ENCODE measurements around the gene ANK3.

ANK3 gene

GRCh38 chr10:60413306-60414012 lies 23.8 kb upstream of the ANK3 start:
- no peaks in the 10 kb centered on the region for H3K27me3 ChIP-seq (ENCODE audit: insufficient read depth, low read depth, severe bottlenecking)
- H3K36me3 ChIP-seq = no peaks in the 10 kb centered on the region
- no peak for TF ChIP-seq CTCF (IDR thresholded peaks at IDR 0.05; ENCODE audit: low read depth, low read length)
- DNase-seq = no peak
- H3K4me3 ChIP-seq (ENCODE audit: low read depth, low read length) = no peak overlapping the region
- H3K27ac ChIP-seq = no peak overlapping the region
- H3K9me3 ChIP-seq (ENCODE audit: severe bottlenecking) = no peaks in the 10 kb centered on the region

- Histone ChIP-seq H3K36me3 (no peaks in the 10 kb centered on the region), H3K27me3 (ENCODE audit: insufficient read depth, low read depth, severe bottlenecking) (no peaks in the 10 kb centered on the region), H3K4me3 (ENCODE audit: low read depth, low read length) (no peak overlapping the region), H3K27ac (no peak overlapping the region), H3K9me3 (ENCODE audit: severe bottlenecking) (no peaks in the 10 kb centered on the region)
- no peak for TF ChIP-seq CTCF (IDR thresholded peaks at IDR 0.05; ENCODE audit: low read depth, low read length)
- DNase-seq = no peak
These were observed 21.3 kb upstream of the ANK3 start for GRCh38 chr10:60410970-60411369.

- no peak for TF ChIP-seq CTCF (IDR thresholded peaks at IDR 0.05; ENCODE audit: low read depth, low read length)
- H3K36me3 ChIP-seq = no peaks in the 10 kb centered on the region
- H3K9me3 ChIP-seq (ENCODE audit: severe bottlenecking) = no peaks in the 10 kb centered on the region
- no peak for DNase-seq
- H3K27ac ChIP-seq = no peak overlapping the region
- no peaks in the 10 kb centered on the region for H3K27me3 ChIP-seq (ENCODE audit: insufficient read depth, low read depth, severe bottlenecking)
- H3K4me3 ChIP-seq (ENCODE audit: low read depth, low read length) = no peak overlapping the region
These were observed 19.5 kb upstream of the ANK3 start for GRCh38 chr10:60409202-60409601.

GRCh38 chr10:60406182-60406581 lies 16.5 kb upstream of the ANK3 start:
- H3K27ac ChIP-seq = no peak overlapping the region
- DNase-seq = no peak
- H3K4me3 ChIP-seq (ENCODE audit: low read depth, low read length) = no peak overlapping the region
- no peaks in the 10 kb centered on the region for H3K27me3 ChIP-seq (ENCODE audit: insufficient read depth, low read depth, severe bottlenecking)
- no peaks in the 10 kb centered on the region for H3K9me3 ChIP-seq (ENCODE audit: severe bottlenecking)
- no peak for TF ChIP-seq CTCF (IDR thresholded peaks at IDR 0.05; ENCODE audit: low read depth, low read length)
- no peaks in the 10 kb centered on the region for H3K36me3 ChIP-seq

- H3K9me3 ChIP-seq (ENCODE audit: severe bottlenecking) = no peaks in the 10 kb centered on the region
- H3K36me3 ChIP-seq = no peaks in the 10 kb centered on the region
- no peak for DNase-seq
- H3K4me3 ChIP-seq (ENCODE audit: low read depth, low read length) = no peak overlapping the region
- H3K27ac ChIP-seq = no peak overlapping the region
- no peaks in the 10 kb centered on the region for H3K27me3 ChIP-seq (ENCODE audit: insufficient read depth, low read depth, severe bottlenecking)
- no peak for TF ChIP-seq CTCF (IDR thresholded peaks at IDR 0.05; ENCODE audit: low read depth, low read length)
These were observed 15.5 kb upstream of the ANK3 start for GRCh38 chr10:60405172-60405571.

Measured in WERI-Rb-1 (cell line).